WI38 (cell line): Measurements from ENCODE around the gene SCAF1.

ENCODE experiments used
- H3K4me3 ChIP-seq: 2 replicates; pipeline ENCODE4 v1.5.1; 2011; ENCODE audit warnings: low read depth, mild to moderate bottlenecking, control low read depth, low read length
- CTCF ChIP-seq: IDR thresholded peaks from 2 replicates; pipeline ENCODE4 v1.5.1; 2012; ENCODE audit warnings: low read depth, mild to moderate bottlenecking, control low read depth, low read length

The SCAF1 gene

GRCh38 chr19:49679771-49680413, 37.9 kb downstream of the SCAF1 start:
- no peak overlapping the region for H3K4me3 ChIP-seq
- TF ChIP-seq CTCF, result no peak

GRCh38 chr19:49680421-49681351, 38.7 kb downstream of the SCAF1 start:
- no peak overlapping the region for H3K4me3 ChIP-seq
- peak; percentile 99 for TF ChIP-seq CTCF

GRCh38 chr19:49681830-49682229, 39.8 kb downstream of the SCAF1 start:
- TF ChIP-seq CTCF, result no peak

GRCh38 chr19:49682274-49682673, 40.3 kb downstream of the SCAF1 start:
- H3K4me3 ChIP-seq, result no peak overlapping the region
- TF ChIP-seq CTCF, result no peak

More at GRCh38 chr19:49681830-49682229, 39.8 kb downstream of the SCAF1 start:
- H3K4me3 ChIP-seq, result no peak overlapping the region

- TF ChIP-seq CTCF, result no peak
- no peak overlapping the region for H3K4me3 ChIP-seq
Measured at GRCh38 chr19:49683814-49684250, 41.8 kb downstream of the SCAF1 start.

- H3K4me3 ChIP-seq, result no peak overlapping the region
- peak; percentile 71 for TF ChIP-seq CTCF
Measured at GRCh38 chr19:49684251-49684982, 42.4 kb downstream of the SCAF1 start.
